ENCODE measurements around the gene KCNJ11. TPM values are rescaled to one million over a fixed set of nuclear protein-coding genes. Genes with fewer than 3 reads are reported as not detected.
A peak's percentile ranks its signal among the peaks of the same experiment; 100 is the strongest.

The KCNJ11 gene
- total RNA-seq, 1 experiment from 2014 or later = not detected

DNA sequence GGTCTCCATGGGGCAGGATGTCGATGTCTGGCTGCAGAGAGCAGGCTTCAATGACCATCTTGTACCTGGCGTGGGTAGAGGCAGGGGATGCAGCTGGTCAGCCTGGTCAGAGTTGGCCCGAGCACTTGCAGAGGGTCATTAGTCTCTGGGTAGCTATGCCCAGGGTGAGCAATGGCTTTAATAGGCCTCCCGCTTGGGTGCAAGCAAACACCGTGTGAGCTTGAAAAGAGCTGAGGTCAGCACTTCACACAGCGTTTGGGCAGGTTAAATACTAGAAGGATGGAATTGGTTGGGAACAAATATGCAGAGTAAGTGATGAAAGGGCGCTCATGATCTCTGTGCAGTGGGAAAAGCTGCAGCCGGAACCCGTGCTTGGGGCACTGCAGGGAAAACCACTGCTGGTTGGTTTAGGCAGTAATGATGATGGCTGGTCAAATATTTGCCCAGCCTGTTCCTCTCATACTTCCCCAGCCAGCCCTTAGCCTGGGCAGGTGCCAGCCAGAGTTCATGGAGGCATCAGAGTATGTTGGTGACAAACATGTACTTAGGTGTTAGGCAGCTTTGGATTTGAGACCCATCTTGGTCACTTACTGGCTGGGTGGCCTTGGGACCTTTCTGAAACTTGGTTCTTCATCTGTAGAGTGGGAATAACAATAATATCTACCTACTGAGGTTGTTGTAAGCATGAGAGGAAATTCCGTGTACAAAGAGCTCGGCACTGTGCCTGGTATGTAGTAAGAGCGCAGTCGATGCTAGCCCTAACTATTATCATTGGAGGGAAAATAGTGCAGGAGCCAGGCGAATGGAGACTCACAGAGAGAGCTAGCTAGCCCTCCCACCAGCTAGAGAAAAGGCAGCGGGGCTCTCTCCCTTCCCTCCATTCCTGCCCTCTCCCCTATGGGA, 25.2 kb upstream of the KCNJ11 start:
- Histone ChIP-seq H3K4me3 (no peak overlapping the region), H3K9me3 (no peaks in the 10 kb centered on the region), H3K27me3 (no peaks in the 10 kb centered on the region), H3K36me3 (no peaks in the 10 kb centered on the region)
- DNase-seq = no peak

GRCh38 chr11:17412488-17413180, 24.2 kb upstream of the KCNJ11 start:
- DNase-seq = no peak
- Histone ChIP-seq H3K27me3 (no peaks in the 10 kb centered on the region), H3K36me3 (no peaks in the 10 kb centered on the region)

DNA sequence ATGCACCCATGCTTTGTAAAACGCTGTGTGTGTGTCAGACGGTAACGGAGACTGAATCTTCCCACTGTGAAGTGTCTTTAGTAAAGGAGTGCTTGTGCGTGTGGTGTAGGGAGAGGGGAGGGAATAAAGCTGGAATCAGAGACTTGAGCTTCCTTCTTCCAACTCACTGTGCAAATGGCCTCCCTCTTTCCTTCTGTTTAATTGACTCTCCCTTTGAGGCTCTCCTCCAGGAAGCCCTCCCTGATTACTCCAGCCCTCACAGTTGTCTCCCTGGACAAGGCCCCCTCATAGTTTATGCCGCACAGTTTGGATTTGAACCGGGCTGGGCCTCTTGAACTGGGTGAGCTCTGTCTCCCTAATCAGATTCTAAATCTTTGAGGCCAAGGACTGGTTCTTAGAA, 23.0 kb upstream of the KCNJ11 start:
- Histone ChIP-seq H3K9me3 (no peaks in the 10 kb centered on the region), H3K27me3 (no peaks in the 10 kb centered on the region), H3K4me3 (no peak overlapping the region), H3K36me3 (no peaks in the 10 kb centered on the region)
- DNase-seq = no peak

More at GRCh38 chr11:17412488-17413180, 24.2 kb upstream of the KCNJ11 start:
- Histone ChIP-seq H3K4me3 (no peak overlapping the region), H3K9me3 (no peaks in the 10 kb centered on the region)

- H3K36me3 ChIP-seq = no peaks in the 10 kb centered on the region
- H3K9me3 ChIP-seq = no peaks in the 10 kb centered on the region
- H3K27me3 ChIP-seq = no peaks in the 10 kb centered on the region
- no peak overlapping the region for H3K4me3 ChIP-seq
- DNase-seq = no peak
These were observed 22.3 kb upstream of the KCNJ11 start for GRCh38 chr11:17410606-17411379.

GRCh38 chr11:17408641-17409040, 20.2 kb upstream of the KCNJ11 start:
- Histone ChIP-seq H3K36me3 (no peaks in the 10 kb centered on the region), H3K27me3 (no peaks in the 10 kb centered on the region), H3K9me3 (no peaks in the 10 kb centered on the region), H3K4me3 (no peak overlapping the region)
- DNase-seq = no peak

DNA sequence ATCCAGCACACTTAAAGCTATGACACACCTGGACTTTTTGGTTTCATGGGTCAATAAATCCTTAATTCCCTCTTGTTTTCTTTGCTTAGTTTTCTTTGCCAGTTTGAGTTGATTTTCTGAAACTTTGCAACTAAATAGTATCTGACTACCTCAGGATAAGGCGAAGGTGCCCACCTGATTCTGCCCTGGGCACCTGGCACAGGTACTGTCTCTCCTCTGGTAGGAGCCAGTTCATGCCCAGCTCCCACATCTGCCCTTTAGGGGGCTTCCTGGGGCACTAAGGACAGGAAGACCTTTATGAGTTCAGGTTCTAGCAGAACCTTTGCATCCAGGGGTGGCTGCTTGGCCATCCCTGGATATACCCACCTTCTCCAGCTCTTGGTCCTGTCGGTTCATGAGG, 19.6 kb upstream of the KCNJ11 start:
- Histone ChIP-seq H3K36me3 (no peaks in the 10 kb centered on the region), H3K4me3 (no peak overlapping the region), H3K27me3 (no peaks in the 10 kb centered on the region), H3K9me3 (no peaks in the 10 kb centered on the region)
- DNase-seq = no peak

DNA sequence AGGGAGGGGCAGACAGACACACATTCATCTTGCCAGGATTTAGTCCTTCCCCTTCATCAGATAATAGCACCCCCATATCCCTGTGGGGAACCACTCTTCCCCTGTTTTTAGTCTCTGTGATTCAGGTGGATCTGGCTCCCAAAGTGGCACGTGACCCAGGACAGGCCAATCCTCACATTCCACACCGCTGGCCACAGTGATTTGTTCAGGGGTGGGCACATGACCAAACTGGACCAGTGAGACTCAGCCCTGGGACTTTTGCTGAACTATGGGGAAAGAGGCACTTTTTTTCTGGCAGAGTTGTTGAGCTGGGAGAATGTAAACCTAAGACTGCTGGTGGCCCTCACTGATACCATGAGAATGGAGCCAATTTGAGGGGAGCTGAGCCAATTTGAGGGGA, 19.1 kb upstream of the KCNJ11 start:
- Histone ChIP-seq H3K9me3 (no peaks in the 10 kb centered on the region), H3K4me3 (no peak overlapping the region), H3K36me3 (no peaks in the 10 kb centered on the region), H3K27me3 (no peaks in the 10 kb centered on the region)
- no peak for DNase-seq

DNA sequence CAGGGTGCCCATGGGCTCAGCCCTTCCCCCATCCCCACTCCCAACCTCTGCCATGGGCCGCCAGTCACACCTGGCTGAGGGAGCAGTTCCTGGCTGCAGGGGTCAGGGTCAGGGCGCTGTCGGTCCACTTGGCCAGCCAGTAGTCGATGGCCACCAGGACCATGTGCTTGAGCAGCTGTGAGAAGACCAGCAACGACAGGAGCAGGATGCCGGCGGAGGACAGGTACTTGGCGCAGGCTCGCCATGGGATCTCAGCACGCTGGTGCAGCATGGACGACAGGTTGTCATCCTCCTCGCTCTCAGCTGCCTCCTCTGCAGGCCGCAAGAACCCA, 18.3 kb upstream of the KCNJ11 start:
- H3K4me3 ChIP-seq = no peak overlapping the region
- no peak for DNase-seq

GRCh38 chr11:17406082-17406817, 17.8 kb upstream of the KCNJ11 start:
- Histone ChIP-seq H3K27me3 (no peaks in the 10 kb centered on the region), H3K36me3 (no peaks in the 10 kb centered on the region), H3K4me3 (no peak overlapping the region), H3K9me3 (no peaks in the 10 kb centered on the region)
- DNase-seq = no peak

More for the DNA sequence above, 18.3 kb upstream of the KCNJ11 start:
- Histone ChIP-seq H3K9me3 (no peaks in the 10 kb centered on the region), H3K36me3 (no peaks in the 10 kb centered on the region), H3K27me3 (no peaks in the 10 kb centered on the region)

GRCh38 chr11:17405232-17406005, 17.0 kb upstream of the KCNJ11 start:
- H3K27me3 ChIP-seq = no peaks in the 10 kb centered on the region
- DNase-seq = peak; percentile 61
- no peaks in the 10 kb centered on the region for H3K36me3 ChIP-seq
- no peak overlapping the region for H3K4me3 ChIP-seq
- no peaks in the 10 kb centered on the region for H3K9me3 ChIP-seq

GRCh38 chr11:17403980-17404759, 15.7 kb upstream of the KCNJ11 start:
- Histone ChIP-seq H3K36me3 (no peaks in the 10 kb centered on the region), H3K9me3 (no peaks in the 10 kb centered on the region), H3K4me3 (no peak overlapping the region), H3K27me3 (no peaks in the 10 kb centered on the region)
- peak; percentile 31 for DNase-seq

GRCh38 chr11:17402486-17402885, 14.0 kb upstream of the KCNJ11 start:
- no peak overlapping the region for H3K4me3 ChIP-seq
- no peaks in the 10 kb centered on the region for H3K36me3 ChIP-seq
- no peak for DNase-seq
- no peaks in the 10 kb centered on the region for H3K27me3 ChIP-seq
- no peaks in the 10 kb centered on the region for H3K9me3 ChIP-seq

DNA sequence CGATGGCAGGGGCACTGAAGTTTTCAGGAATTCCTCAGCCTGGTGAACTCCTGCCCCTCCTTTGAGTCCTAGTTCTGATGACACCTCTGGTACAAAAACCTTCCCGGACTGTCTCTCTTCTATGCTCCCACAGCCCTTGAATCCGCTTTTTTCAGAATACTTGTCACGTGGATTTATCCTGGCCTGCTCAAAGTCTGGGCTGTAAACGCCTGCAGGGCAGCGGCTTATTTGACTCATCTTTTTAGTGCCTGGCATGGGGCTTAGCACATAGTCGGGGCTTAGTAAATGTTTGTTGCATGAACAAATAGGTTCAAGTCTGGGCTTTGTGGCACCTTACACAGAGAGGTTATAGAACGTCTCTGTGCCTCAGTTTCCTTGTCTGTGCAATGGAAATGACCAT, 13.4 kb upstream of the KCNJ11 start:
- Histone ChIP-seq H3K4me3 (no peak overlapping the region), H3K27me3 (no peaks in the 10 kb centered on the region), H3K9me3 (no peaks in the 10 kb centered on the region), H3K36me3 (no peaks in the 10 kb centered on the region)
- no peak for DNase-seq

GRCh38 chr11:17401316-17401715, 12.9 kb upstream of the KCNJ11 start:
- no peaks in the 10 kb centered on the region for H3K27me3 ChIP-seq
- H3K36me3 ChIP-seq = no peaks in the 10 kb centered on the region
- H3K9me3 ChIP-seq = no peaks in the 10 kb centered on the region
- no peak for DNase-seq
- no peak overlapping the region for H3K4me3 ChIP-seq

GRCh38 chr11:17400048-17400775, 11.8 kb upstream of the KCNJ11 start:
- Histone ChIP-seq H3K27me3 (no peaks in the 10 kb centered on the region), H3K9me3 (no peaks in the 10 kb centered on the region), H3K4me3 (no peak overlapping the region), H3K36me3 (no peaks in the 10 kb centered on the region)
- DNase-seq = no peak
